AG10803 (cell line): ENCODE results near the gene BCDIN3D.

Experiments
- DNase-seq: peaks from one replicate; pipeline ENCODE4 v3.0.0; 2010; ENCODE audit warnings: low read depth
- H3K4me3 ChIP-seq: 2 replicates; pipeline ENCODE4 v1.5.1; 2011; ENCODE audit warnings: mild to moderate bottlenecking, low read length, control low read depth
- CTCF ChIP-seq: conservative IDR thresholded peaks from 2 replicates; pipeline ENCODE4 v1.5.1; 2011; ENCODE audit warnings: mild to moderate bottlenecking, low read length, control low read depth, inconsistent platforms

BCDIN3D gene

GRCh38 chr12:49888461-49889151 is 45.7 kb upstream of the BCDIN3D start:
- TF ChIP-seq CTCF = no peak
- no peak overlapping the region for H3K4me3 ChIP-seq
- no peak for DNase-seq

GRCh38 chr12:49887536-49888401 is 44.9 kb upstream of the BCDIN3D start:
- no peak for DNase-seq
- no peak for TF ChIP-seq CTCF
- H3K4me3 ChIP-seq = no peak overlapping the region

GRCh38 chr12:49887091-49887490 is 44.2 kb upstream of the BCDIN3D start:
- H3K4me3 ChIP-seq = no peak overlapping the region
- no peak for DNase-seq
- TF ChIP-seq CTCF = no peak

- no peak for TF ChIP-seq CTCF
- DNase-seq = no peak
- no peak overlapping the region for H3K4me3 ChIP-seq
These were observed 43.0 kb upstream of the BCDIN3D start for GRCh38 chr12:49885663-49886461.

- TF ChIP-seq CTCF = no peak
- H3K4me3 ChIP-seq = no peak overlapping the region
- DNase-seq = no peak
These were observed 42.2 kb upstream of the BCDIN3D start for GRCh38 chr12:49885118-49885517.

GRCh38 chr12:49882851-49883464 is 40.1 kb upstream of the BCDIN3D start:
- TF ChIP-seq CTCF = no peak
- DNase-seq = no peak
- H3K4me3 ChIP-seq = no peak overlapping the region
